KMS-11 (cell line): ENCODE results near the gene MYF6.
A peak's percentile ranks its signal among the peaks of the same experiment; 100 is the strongest.
"Not testable (repeated sequence)": the region's sequence is repeated elsewhere in the genome, so short reads cannot be mapped to it uniquely, and the experiment has no call there.

Experiments used
- H2AFZ ChIP-seq: fragments of 200-600 bp; sonication (generic); 2 replicates; pipeline ENCODE4 v1.6.1; 2016; ENCODE audit warnings: antibody characterized with exemption, mixed run types, low read depth
- H3K27ac ChIP-seq: fragments of 200-600 bp; sonication (generic); 2 replicates; pipeline ENCODE4 v1.6.1; 2016; ENCODE audit warnings: mild to moderate bottlenecking, mixed run types
- H3K27me3 ChIP-seq: fragments of 200-600 bp; sonication (generic); 2 replicates; pipeline ENCODE4 v1.6.1; 2017; ENCODE audit warnings: mild to moderate bottlenecking, low read depth, mixed run types, moderate library complexity; ENCODE audit not compliant: insufficient read depth
- H3K36me3 ChIP-seq: fragments of 200-600 bp; sonication (generic); 2 replicates; pipeline ENCODE4 v1.6.1; 2017; ENCODE audit warnings: mild to moderate bottlenecking, mixed run types; ENCODE audit not compliant: insufficient read depth
- H3K4me1 ChIP-seq: fragments of 200-600 bp; sonication (generic); 2 replicates; pipeline ENCODE4 v1.6.1; 2016; ENCODE audit warnings: mild to moderate bottlenecking, low read depth, mixed run types; ENCODE audit not compliant: poor library complexity, severe bottlenecking
- H3K4me2 ChIP-seq: fragments of 200-600 bp; sonication (generic); 2 replicates; pipeline ENCODE4 v1.7.0; 2016; ENCODE audit warnings: mild to moderate bottlenecking, mixed run types
- H3K4me3 ChIP-seq: fragments of 200-600 bp; sonication (generic); IDR thresholded peaks from 2 replicates; pipeline ENCODE4 v1.6.1; 2017; ENCODE audit warnings: low read depth, low read length, mixed read lengths; ENCODE audit not compliant: insufficient read depth
- H3K79me2 ChIP-seq: fragments of 200-600 bp; sonication (generic); 2 replicates; pipeline ENCODE4 v1.6.1; 2016; ENCODE audit warnings: low read depth, mixed run types; ENCODE audit not compliant: insufficient read depth
- H3K9ac ChIP-seq: fragments of 200-600 bp; sonication (generic); 2 replicates; pipeline ENCODE4 v1.6.1; 2016; ENCODE audit warnings: mild to moderate bottlenecking, mixed run types
- H4K20me1 ChIP-seq: fragments of 200-600 bp; sonication (generic); 2 replicates; pipeline ENCODE4 v1.6.1; 2016; ENCODE audit warnings: mild to moderate bottlenecking, mixed run types; ENCODE audit not compliant: insufficient read depth
- TF ChIP-seq, protein P1 (sequence below): fragments of 200-600 bp; sonication (generic); conservative IDR thresholded peaks from 2 replicates; pipeline ENCODE4 v1.6.1; 2017; ENCODE audit warnings: low read depth, mild to moderate bottlenecking, antibody characterized with exemption, low read length, moderate library complexity, mixed read lengths

Gene MYF6

DNA sequence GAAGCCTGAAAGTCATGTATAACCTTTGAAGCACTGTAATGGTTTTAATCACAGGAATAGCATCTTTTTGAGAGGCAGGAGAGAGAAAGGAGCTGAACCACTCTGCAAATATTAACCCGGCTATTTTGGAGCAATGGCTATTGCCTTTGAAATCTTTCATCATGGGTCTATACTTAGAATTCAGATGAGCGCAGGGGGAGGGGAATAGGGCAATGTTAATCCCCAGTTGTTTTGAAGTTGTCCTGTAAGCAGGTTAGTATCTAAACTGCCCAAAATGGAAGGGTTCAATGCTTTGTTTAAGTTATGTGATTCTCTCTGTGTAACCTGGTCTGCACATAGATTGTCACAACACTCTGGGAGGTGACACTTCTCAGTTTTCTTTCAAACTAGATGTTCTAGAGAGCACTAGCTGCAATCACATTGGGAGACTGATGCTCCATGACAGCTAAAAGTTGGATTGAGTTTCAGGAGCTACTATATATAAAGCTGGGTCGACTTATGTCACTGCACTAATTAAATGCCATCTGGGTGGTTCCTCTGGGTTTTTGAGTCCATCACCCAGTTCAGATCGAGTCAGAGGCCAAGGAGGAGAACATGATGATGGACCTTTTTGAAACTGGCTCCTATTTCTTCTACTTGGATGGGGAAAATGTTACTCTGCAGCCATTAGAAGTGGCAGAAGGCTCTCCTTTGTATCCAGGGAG lies at the start of gene MYF6:
MYF6 (plus strand) TSS at position 509 of the 704 bp plus-strand sequence; CDS start at position 595, 86 bp downstream.
- no peaks in the 10 kb centered on the region for H4K20me1 ChIP-seq
- H3K9ac ChIP-seq = no peak within 1 kb of the TSS
- H2AFZ ChIP-seq = no peak within 1 kb of the TSS
- H3K27me3 ChIP-seq = no peaks in the 10 kb centered on the region
- peaks cover 41% of the 10 kb centered on the region for H3K4me1 ChIP-seq
- H3K36me3 ChIP-seq = no peaks in the 10 kb centered on the region
- peak within 1 kb of the TSS; percentile 93; the same call in 1 of the 2 replicates for H3K4me2 ChIP-seq
- no peak within 1 kb of the TSS for H3K27ac ChIP-seq
- H3K79me2 ChIP-seq = no peaks in the 10 kb centered on the region
- TF ChIP-seq, protein P1, sequence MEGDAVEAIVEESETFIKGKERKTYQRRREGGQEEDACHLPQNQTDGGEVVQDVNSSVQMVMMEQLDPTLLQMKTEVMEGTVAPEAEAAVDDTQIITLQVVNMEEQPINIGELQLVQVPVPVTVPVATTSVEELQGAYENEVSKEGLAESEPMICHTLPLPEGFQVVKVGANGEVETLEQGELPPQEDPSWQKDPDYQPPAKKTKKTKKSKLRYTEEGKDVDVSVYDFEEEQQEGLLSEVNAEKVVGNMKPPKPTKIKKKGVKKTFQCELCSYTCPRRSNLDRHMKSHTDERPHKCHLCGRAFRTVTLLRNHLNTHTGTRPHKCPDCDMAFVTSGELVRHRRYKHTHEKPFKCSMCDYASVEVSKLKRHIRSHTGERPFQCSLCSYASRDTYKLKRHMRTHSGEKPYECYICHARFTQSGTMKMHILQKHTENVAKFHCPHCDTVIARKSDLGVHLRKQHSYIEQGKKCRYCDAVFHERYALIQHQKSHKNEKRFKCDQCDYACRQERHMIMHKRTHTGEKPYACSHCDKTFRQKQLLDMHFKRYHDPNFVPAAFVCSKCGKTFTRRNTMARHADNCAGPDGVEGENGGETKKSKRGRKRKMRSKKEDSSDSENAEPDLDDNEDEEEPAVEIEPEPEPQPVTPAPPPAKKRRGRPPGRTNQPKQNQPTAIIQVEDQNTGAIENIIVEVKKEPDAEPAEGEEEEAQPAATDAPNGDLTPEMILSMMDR = no peak
- no peak within 1 kb of the TSS for H3K4me3 ChIP-seq

DNA sequence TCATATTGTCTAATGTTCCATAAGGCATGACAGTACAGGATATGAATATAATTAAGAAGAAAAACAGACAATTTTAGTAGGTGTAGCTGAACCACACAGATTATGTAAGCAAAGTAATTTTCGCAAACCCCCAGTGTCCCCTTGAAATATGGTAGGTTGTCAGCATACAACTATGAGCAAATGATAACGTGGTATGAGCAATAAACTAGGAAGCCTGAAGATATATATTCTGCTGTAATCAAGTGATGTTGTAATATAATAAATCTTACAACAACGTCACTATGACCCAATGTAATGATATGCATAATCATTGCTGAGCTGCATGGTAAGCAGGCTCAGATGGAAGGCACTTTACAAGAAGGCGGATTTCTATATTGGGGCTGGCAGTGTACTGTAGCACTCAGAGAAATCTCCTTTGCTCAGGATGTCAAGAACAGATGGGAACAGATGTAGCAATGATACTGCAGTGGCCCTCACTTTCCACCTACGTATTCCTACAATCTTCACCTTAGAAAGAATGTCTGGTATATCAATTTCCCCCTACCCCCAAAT lies 47.8 kb upstream of the MYF6 start:
- TF ChIP-seq, protein P1 = no peak
- H3K4me1 ChIP-seq = no peaks in the 10 kb centered on the region

DNA sequence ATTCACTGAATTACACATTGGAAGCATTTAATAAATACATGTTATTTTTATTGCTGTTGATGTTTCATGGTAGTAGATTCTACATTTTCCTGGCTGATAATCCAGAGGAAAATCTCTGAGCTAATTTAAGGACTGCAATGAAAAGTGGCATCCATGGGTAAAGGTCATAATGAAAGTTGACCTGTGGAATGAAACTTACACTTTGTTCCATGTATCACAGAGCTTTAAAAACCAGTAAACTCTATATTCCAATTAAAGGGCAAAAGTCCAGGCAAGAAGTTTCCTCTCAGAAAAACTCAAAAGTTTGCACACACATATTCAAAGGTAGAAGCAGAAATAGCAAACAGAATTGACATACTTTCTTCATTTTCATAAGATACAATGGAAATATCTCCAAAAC lies 44.8 kb upstream of the MYF6 start:
- Histone ChIP-seq H3K79me2 (no peaks in the 10 kb centered on the region), H3K27me3 (no peaks in the 10 kb centered on the region), H3K4me1 (no peaks in the 10 kb centered on the region), H3K27ac (no peak overlapping the region), H2AFZ (no peak overlapping the region), H3K4me2 (no peak overlapping the region), H3K4me3 (no peak overlapping the region), H3K36me3 (no peaks in the 10 kb centered on the region), H4K20me1 (no peaks in the 10 kb centered on the region), H3K9ac (no peak overlapping the region)
- TF ChIP-seq, protein P1 = no peak

More for the DNA sequence above, 47.8 kb upstream of the MYF6 start:
- no peak overlapping the region for H3K4me3 ChIP-seq
- H3K9ac ChIP-seq = no peak overlapping the region
- no peak overlapping the region for H2AFZ ChIP-seq
- H3K79me2 ChIP-seq = no peaks in the 10 kb centered on the region
- H3K27ac ChIP-seq = no peak overlapping the region
- H3K27me3 ChIP-seq = no peaks in the 10 kb centered on the region
- no peaks in the 10 kb centered on the region for H3K36me3 ChIP-seq
- H4K20me1 ChIP-seq = no peaks in the 10 kb centered on the region
- H3K4me2 ChIP-seq = no peak overlapping the region

DNA sequence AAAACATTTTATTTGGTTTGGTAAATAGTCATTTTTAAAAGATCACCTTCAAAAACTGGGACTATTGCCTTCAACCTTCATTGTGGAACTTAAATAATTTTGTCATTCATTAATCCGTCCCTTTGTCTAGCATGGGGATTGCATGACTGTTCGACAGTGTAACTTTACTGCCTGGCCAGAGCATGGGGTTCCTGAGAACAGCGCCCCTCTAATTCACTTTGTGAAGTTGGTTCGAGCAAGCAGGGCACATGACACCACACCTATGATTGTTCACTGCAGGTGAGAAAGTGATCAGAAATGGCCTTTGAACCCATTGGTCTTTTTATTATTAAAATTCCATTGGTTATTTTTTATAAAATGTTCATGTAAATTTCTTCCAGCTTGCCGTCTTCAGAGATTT lies 37.2 kb upstream of the MYF6 start:
- H3K36me3 ChIP-seq = no peaks in the 10 kb centered on the region
- no peak overlapping the region for H2AFZ ChIP-seq
- no peak overlapping the region for H3K27ac ChIP-seq

DNA sequence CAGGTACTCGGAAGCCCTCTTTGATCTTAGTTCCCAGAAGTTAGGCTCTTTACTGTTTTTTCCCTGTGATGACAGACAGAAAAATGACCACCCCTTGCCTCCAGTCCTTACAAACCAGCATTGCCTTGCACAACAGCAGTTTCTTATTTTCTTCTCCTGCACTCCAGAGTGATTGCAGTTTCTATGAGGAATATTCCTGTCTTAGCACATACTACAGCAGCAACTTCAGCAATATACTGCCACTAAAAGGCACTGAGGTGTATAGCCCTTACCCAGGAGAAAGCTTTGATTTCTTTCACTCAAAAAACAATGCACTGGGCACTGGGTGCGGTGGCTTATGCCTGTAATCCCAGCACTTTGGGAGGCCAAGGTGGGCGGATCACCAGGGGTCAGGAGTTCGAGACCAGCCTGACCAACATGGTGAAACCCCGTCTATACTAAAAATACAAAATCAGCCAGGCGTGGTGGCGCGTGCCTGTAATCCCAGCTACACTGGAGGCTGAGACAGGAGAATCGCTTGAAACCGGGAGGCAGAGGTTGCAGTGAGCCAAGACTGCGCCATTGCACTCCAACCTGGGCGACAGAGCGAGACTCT lies 31.3 kb upstream of the MYF6 start:
- H3K27ac ChIP-seq, H2AFZ ChIP-seq, H3K4me2 ChIP-seq, H3K79me2 ChIP-seq, H3K27me3 ChIP-seq, H3K36me3 ChIP-seq, H4K20me1 ChIP-seq, H3K9ac ChIP-seq, H3K4me1 ChIP-seq, H3K4me3 ChIP-seq: not testable (repeated sequence)

More for the DNA sequence above, 37.2 kb upstream of the MYF6 start:
- H3K4me2 ChIP-seq = no peak overlapping the region
- H3K9ac ChIP-seq = no peak overlapping the region
- H4K20me1 ChIP-seq = no peaks in the 10 kb centered on the region
- H3K4me3 ChIP-seq = no peak overlapping the region
- H3K79me2 ChIP-seq = no peaks in the 10 kb centered on the region
- TF ChIP-seq, protein P1 = no peak
- no peaks in the 10 kb centered on the region for H3K27me3 ChIP-seq
- H3K4me1 ChIP-seq = peaks cover 7% of the 10 kb centered on the region
